HepG2 (cell line): ENCODE measurements around the gene CAMK2N2. TPM values are rescaled to one million over a fixed set of nuclear protein-coding genes. Genes with fewer than 3 reads are reported as not detected.

ENCODE experiments used
- ATAC-seq: fragments of 200-7000 bp; cut with Tn5 transposase; 3 replicates; pipeline ENCODE4 v1.9.1; 2020; ENCODE audit warnings: mild to moderate bottlenecking, moderate library complexity
- BruUV-seq: library from RNA; stranded (reverse); fragments of 400-500 nt; replicated peaks from 2 replicates; lab custom pipeline; 2021; lab: Mats Ljungman, UMichigan
- CTCF ChIA-PET: fragments of 300-600 bp; formaldehyde crosslinking; extraction: SDS; loops from one replicate; lab custom pipeline; 2021; ENCODE audit warnings: low total read pairs, inconsistent platforms, low intra/inter-chr PET ratio; lab: Yijun Ruan, JAX
- POLR2A ChIA-PET: fragments of 350-600 bp; sonication (Branson Sonifier 250); formaldehyde crosslinking; loops from one replicate; lab custom pipeline; 2020; ENCODE audit warnings: antibody characterized with exemption, inconsistent platforms; lab: Yijun Ruan, JAX
- DNase-seq: peaks from one replicate; pipeline ENCODE4 v3.0.0-alpha.2; 2015; ENCODE audit warnings: low spot score
- FAIRE-seq: peaks from 3 replicates; lab custom pipeline; 2011; peaks lifted over from hg19 to GRCh38; lab: Jason Lieb, UNC
- H2AFZ ChIP-seq: one replicate; pipeline ENCODE4 v1.6.1; 2011; ENCODE audit warnings: low read length, inconsistent platforms
- H3K27ac ChIP-seq: fragments of 300-600 bp; 3 replicates; pipeline ENCODE4 v1.8.0; 2011; ENCODE audit warnings: mixed run types, mild to moderate bottlenecking, mixed read lengths, low read length, inconsistent platforms; ENCODE audit not compliant: insufficient read depth; ENCODE audit errors: extremely low read length
- H3K27me3 ChIP-seq, 2 experiments: fragments of 200-600 bp in 1 of 2; 2 replicates in 1 of 2; 3 replicates in 1 of 2; pipeline versions ENCODE4 v1.6.0 to v1.8.0; 2011; ENCODE audit warnings: low read length in 2 of 2, mild to moderate bottlenecking in 2 of 2, moderate library complexity in 2 of 2, inconsistent platforms in 1 of 2; ENCODE audit not compliant: insufficient read depth in 2 of 2, control insufficient read depth in 1 of 2
- H3K36me3 ChIP-seq, 2 experiments: fragments of 200-600 bp in 1 of 2; replicated peaks in 1 of 2; 2 replicates in 1 of 2; 3 replicates in 1 of 2; pipeline versions ENCODE4 v1.5.1 to v1.8.0; 2011; ENCODE audit warnings: low read length in 2 of 2, inconsistent platforms in 1 of 2; ENCODE audit not compliant: insufficient read depth in 2 of 2, control insufficient read depth in 1 of 2
- H3K4me1 ChIP-seq: 2 replicates; pipeline ENCODE4 v1.5.1; 2012; ENCODE audit warnings: low read length, inconsistent platforms; ENCODE audit not compliant: insufficient read depth
- H3K4me2 ChIP-seq: 2 replicates; pipeline ENCODE4 v1.6.0; 2011; ENCODE audit warnings: low read depth, low read length, inconsistent platforms
- H3K4me3 ChIP-seq, 3 experiments: fragments of 200-600 bp in 1 of 3; sonication (generic), shearing (Covaris generic) in 1 of 3; replicated peaks in 1 of 3; 2 replicates each; pipeline ENCODE4 v1.5.1; 2011 to 2016; ENCODE audit warnings: low read length in 3 of 3, inconsistent platforms in 2 of 3, low read depth in 2 of 3, mild to moderate bottlenecking in 2 of 3, control low read depth in 1 of 3, mixed read lengths in 1 of 3; ENCODE audit not compliant: insufficient read depth in 1 of 3
- H3K79me2 ChIP-seq: one replicate; pipeline ENCODE4 v1.6.1; 2011; ENCODE audit warnings: low read length, inconsistent platforms; ENCODE audit not compliant: insufficient read depth
- H3K9ac ChIP-seq: 2 replicates; pipeline ENCODE4 v1.6.0; 2011; ENCODE audit warnings: mild to moderate bottlenecking, low read depth, low read length, inconsistent platforms; ENCODE audit not compliant: insufficient read depth
- H3K9me3 ChIP-seq: 2 replicates; pipeline ENCODE4 v1.5.1; 2012; ENCODE audit warnings: mild to moderate bottlenecking, low read length
- H4K20me1 ChIP-seq: 2 replicates; pipeline ENCODE4 v1.6.0; 2011; ENCODE audit warnings: inconsistent platforms, mild to moderate bottlenecking, low read length, moderate library complexity; ENCODE audit not compliant: insufficient read depth
- ASH2L ChIP-seq: fragments of 300-600, 200-600 bp; sonication (generic); IDR thresholded peaks from 2 replicates; pipeline ENCODE4 v1.7.0; 2017; ENCODE audit warnings: low read depth, mild to moderate bottlenecking, moderate library complexity, mixed read lengths, low read length; ENCODE audit not compliant: insufficient read length
- FOXJ3 ChIP-seq: sonication (generic); formaldehyde crosslinking; IDR thresholded peaks from 2 replicates; pipeline ENCODE4 v1.4.0; 2020; ENCODE audit warnings: missing genetic modification reagents, mild to moderate bottlenecking, borderline replicate concordance
- GATAD2A ChIP-seq: IDR thresholded peaks from 2 replicates; pipeline ENCODE4 v1.6.1; 2016
- KLF15 ChIP-seq: sonication (generic); formaldehyde crosslinking; IDR thresholded peaks from 2 replicates; pipeline ENCODE4 v1.8.1; 2023; ENCODE audit warnings: borderline replicate concordance, mild to moderate bottlenecking, inconsistent platforms, missing genetic modification reagents, mixed read lengths
- NCOA1 ChIP-seq: sonication (generic); formaldehyde crosslinking; IDR thresholded peaks from 2 replicates; pipeline ENCODE4 v1.9.0; 2021; ENCODE audit warnings: missing genetic modification reagents
- NR2C2 ChIP-seq: sonication (generic); formaldehyde crosslinking; IDR thresholded peaks from 2 replicates; pipeline ENCODE4 v1.4.0; 2020; ENCODE audit warnings: missing genetic modification reagents, mild to moderate bottlenecking, moderate library complexity, borderline replicate concordance
- ZFP36L1 ChIP-seq: sonication (generic); formaldehyde crosslinking; IDR thresholded peaks from 2 replicates; pipeline ENCODE4 v1.8.0; 2022; ENCODE audit warnings: mild to moderate bottlenecking, missing genetic modification reagents, moderate library complexity
- ZNF234 ChIP-seq: sonication (generic); formaldehyde crosslinking; conservative IDR thresholded peaks from 2 replicates; pipeline ENCODE4 v1.5.1; 2020; ENCODE audit warnings: mild to moderate bottlenecking, missing genetic modification reagents
- ZNF496 ChIP-seq: sonication (generic); formaldehyde crosslinking; IDR thresholded peaks from 2 replicates; pipeline ENCODE4 v1.8.1; 2023; ENCODE audit warnings: mild to moderate bottlenecking, moderate library complexity, missing genetic modification reagents; ENCODE audit not compliant: insufficient replicate concordance
- ZNF510 ChIP-seq: sonication (generic); formaldehyde crosslinking; IDR thresholded peaks from 2 replicates; pipeline ENCODE4 v1.4.0; 2020; ENCODE audit warnings: low read depth, mild to moderate bottlenecking, missing genetic modification reagents
- WGBS: methylation state at CpG from one replicate; pipeline ENCODE4 v1.1.6; 2017; ENCODE audit warnings: low lambda C conversion rate; 5-methylcytosine and 5-hydroxymethylcytosine counted together
- in situ Hi-C: cut with HindIII; loops from 2 replicates; pipeline ENCODE4 v1.10.0; 2017; ENCODE audit warnings: low pct_unique_long_range_greater_than_20kb; ENCODE audit not compliant: extremely low pct_ligation_motif_present
- intact Hi-C: fragments of 100-400 bp; cut with micrococcal nuclease; formaldehyde crosslinking; loops from one replicate; pipeline ENCODE4 v1.10.0; 2022; ENCODE audit not compliant: unreplicated experiment
- polyA plus RNA-seq, 8 experiments: library from polyadenylated mRNA; depleted of rRNA in 3 of 8; stranded (reverse) in 7 of 8; unstranded in 1 of 8; fragments of >200 nt; fragmentation: Illumina TruSeq in 4 of 8; extraction: Trizol in 4 of 8; gene quantifications; 2 replicates each; pipeline versions ENCODE4 v1.2.1 to v1.2.3, GENCODE V29; 2011 to 2016; ENCODE audit warnings: low read depth in 4 of 8, missing spikeins in 1 of 8, mixed read lengths in 1 of 8; ENCODE audit not compliant: insufficient read depth in 1 of 8
- total RNA-seq, 5 experiments: library from RNA; depleted of rRNA; stranded (reverse); fragments of >200 nt; fragmentation: Illumina TruSeq; extraction: Trizol; gene quantifications; 2 replicates each; pipeline ENCODE4 v1.2.3, GENCODE V29; 2016; ENCODE audit warnings: low read depth in 1 of 5

CAMK2N2 gene
- total and polyA plus RNA-seq, 2 of the 13 experiments (the other 11 are each of a cell fraction or from before 2014, with no cell fraction given) = 0.12 to 0.27 TPM

DNA sequence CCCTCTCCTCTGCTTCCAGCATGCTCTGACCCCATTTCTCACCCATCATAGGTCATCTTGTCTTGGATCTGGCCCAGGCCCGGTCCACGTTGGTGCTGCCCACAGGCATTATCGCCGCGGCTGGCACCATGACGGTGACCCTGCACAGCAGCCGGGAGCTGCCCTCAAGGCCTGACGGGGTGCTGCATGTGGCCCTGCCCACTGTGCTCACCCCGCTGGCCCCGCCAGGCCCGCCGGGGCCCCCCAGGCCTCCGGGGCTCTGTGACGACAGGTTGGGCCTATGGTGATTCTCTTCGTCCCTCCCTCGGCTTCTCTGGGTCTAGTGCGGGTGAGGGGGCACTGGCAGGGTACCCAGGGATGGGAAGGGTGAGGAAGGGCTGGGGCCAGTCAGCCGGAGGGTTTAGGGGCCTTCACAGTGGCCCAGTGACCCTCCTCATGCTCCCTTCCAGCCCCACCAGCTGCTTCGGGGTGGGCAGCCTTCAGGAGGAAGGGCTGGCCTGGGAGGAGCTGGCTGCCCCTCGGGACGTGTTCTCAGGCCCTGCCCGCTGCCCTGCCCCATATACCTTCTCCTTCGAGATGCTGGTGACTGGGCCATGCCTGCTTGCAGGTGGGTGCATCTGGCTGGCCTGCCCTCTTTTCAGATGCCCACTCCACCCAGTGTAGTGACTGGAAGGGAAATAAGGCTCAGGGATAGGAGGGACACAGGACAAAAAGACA is 28.1 kb downstream of the CAMK2N2 start:
- no peak overlapping the region for H3K9ac ChIP-seq
- H3K79me2 ChIP-seq = no peaks in the 10 kb centered on the region
- H4K20me1 ChIP-seq = peaks cover 3% of the 10 kb centered on the region; the same call in 1 of the 2 replicates
- WGBS = 50% methylated on average over 10 of the region's 23 CpGs
- DNase-seq (no peak), FAIRE-seq (no peak), ATAC-seq (no peak)
- no peak overlapping the region for H2AFZ ChIP-seq
- intact Hi-C loops (no loop called here), in situ Hi-C loops (loop anchor here (5.0 kb wide), 1 partner anchor 336 kb away; no protein-coding TSS in a partner anchor)
- BruUV-seq = no TSS peak
- ChIA-PET CTCF (no interaction called here), POLR2A (interaction anchor here (1.9 kb wide), 1 partner anchor 9 kb away, joined by 6 read pairs; no protein-coding TSS in a partner anchor)
- peaks cover 11% of the 10 kb centered on the region; the same call in 1 of the 2 replicates for H3K4me1 ChIP-seq
- no peak overlapping the region for H3K27ac ChIP-seq
- TF ChIP-seq KLF15 (CRISPR knock-in tag) (no peak), FOXJ3 (CRISPR knock-in tag) (no peak), ZFP36L1 (no peak), ZNF496 (CRISPR knock-in tag) (no peak)
- H3K27me3 ChIP-seq = peaks cover 17 to 79% of the 10 kb centered on the region in 2 experiments; a peak in 4 of 5 replicates
- H3K9me3 ChIP-seq = no peaks in the 10 kb centered on the region
- H3K36me3 ChIP-seq = no peaks in the 10 kb centered on the region
- no peak overlapping the region for H3K4me3 ChIP-seq
- H3K4me2 ChIP-seq = no peak overlapping the region

DNA sequence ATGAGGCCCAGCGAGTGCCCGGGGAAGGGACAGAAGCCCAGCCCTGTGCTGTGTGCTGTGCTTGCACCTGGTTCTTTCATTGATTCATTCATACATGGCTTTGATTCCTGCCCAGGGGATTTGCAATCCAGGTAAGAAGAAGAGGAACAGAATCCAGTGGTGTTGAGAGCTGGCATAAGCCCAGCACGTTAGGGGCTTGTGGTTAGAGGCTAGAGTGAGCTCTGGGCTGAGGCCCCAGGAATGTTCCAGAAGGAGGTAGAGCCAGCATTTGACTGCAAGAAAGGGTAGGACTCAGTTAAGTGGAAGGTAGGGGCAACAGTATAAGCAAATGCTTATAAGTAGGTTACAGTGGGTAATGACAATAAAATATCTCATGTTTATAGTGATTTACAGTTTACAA is 29.7 kb downstream of the CAMK2N2 start:
- FAIRE-seq = no peak
- 16% methylated on average over 3 of the region's 3 CpGs for WGBS
- no peaks in the 10 kb centered on the region for H3K9me3 ChIP-seq
- ChIA-PET POLR2A (interaction anchor here (1.9 kb wide), 1 partner anchor 11 kb away, joined by 6 read pairs; no protein-coding TSS in a partner anchor), CTCF (no interaction called here)
- intact Hi-C loops (no loop called here), in situ Hi-C loops (loop anchor here (5.0 kb wide), 1 partner anchor 334 kb away; no protein-coding TSS in a partner anchor)
- no peaks in the 10 kb centered on the region for H3K36me3 ChIP-seq
- no TSS peak for BruUV-seq
- peaks cover 17 to 78% of the 10 kb centered on the region in 2 experiments; a peak in 4 of 5 replicates for H3K27me3 ChIP-seq
- no peak for DNase-seq
- no peak overlapping the region for H3K4me3 ChIP-seq
- no peak overlapping the region for H3K9ac ChIP-seq
- no peak overlapping the region for H3K27ac ChIP-seq
- no peaks in the 10 kb centered on the region for H3K79me2 ChIP-seq
- TF ChIP-seq GATAD2A (CRISPR knock-in tag) (no peak), NR2C2 (no peak), NCOA1 (CRISPR knock-in tag) (no peak), ZNF234 (CRISPR knock-in tag) (no peak), ASH2L (no peak), ZNF510 (CRISPR knock-in tag) (no peak)
- H3K4me2 ChIP-seq = no peak overlapping the region
- H3K4me1 ChIP-seq = peaks cover 11% of the 10 kb centered on the region; the same call in 1 of the 2 replicates
- peaks cover 5% of the 10 kb centered on the region; the same call in 1 of the 2 replicates for H4K20me1 ChIP-seq
- no peak overlapping the region for H2AFZ ChIP-seq
- no peak for ATAC-seq
